Upper lobe of left lung (tissue), 4 donors: ENCODE measurements around the gene SPG11.

Source experiments
- EP300 ChIP-seq, 4 donors: sonication (generic); formaldehyde crosslinking; IDR thresholded peaks; one replicate each; pipeline ENCODE4 v1.5.1; 2017; ENCODE audit warnings: antibody characterized with exemption in 4 of 4, control low read depth in 2 of 4
- POLR2A ChIP-seq, 4 donors: fragments of 450-650 bp; IDR thresholded peaks; one replicate each; pipeline ENCODE4 v1.5.1; 2016 to 2017; ENCODE audit warnings: antibody characterized with exemption in 4 of 4, mild to moderate bottlenecking in 2 of 4
- TF ChIP-seq, protein P1 (sequence below), 6 experiments: fragments of 450-650 bp in 4 of 6; fragments of 200-600 bp in 2 of 6; sonication (generic) in 2 of 6; IDR thresholded peaks; one replicate each; pipeline ENCODE4 v1.5.1; 2016 to 2019; ENCODE audit warnings: antibody characterized with exemption in 6 of 6

DNA sequence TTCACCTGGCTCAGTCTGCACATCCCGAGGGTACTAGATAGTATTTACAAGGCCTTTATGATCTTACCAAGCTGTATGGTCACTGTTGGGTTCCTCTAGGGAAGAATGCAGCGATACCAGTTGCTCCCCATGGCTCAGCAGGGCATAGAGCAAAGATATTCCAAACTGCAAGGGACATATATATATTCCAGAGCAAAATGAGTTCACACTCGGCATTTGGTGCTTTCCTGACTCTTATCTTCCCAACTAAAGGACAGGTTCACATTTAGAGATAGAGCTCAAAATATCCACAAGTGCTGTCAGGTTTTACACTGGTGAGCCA is 3.5 kb upstream of the SPG11 start:
- TF ChIP-seq, protein P1, sequence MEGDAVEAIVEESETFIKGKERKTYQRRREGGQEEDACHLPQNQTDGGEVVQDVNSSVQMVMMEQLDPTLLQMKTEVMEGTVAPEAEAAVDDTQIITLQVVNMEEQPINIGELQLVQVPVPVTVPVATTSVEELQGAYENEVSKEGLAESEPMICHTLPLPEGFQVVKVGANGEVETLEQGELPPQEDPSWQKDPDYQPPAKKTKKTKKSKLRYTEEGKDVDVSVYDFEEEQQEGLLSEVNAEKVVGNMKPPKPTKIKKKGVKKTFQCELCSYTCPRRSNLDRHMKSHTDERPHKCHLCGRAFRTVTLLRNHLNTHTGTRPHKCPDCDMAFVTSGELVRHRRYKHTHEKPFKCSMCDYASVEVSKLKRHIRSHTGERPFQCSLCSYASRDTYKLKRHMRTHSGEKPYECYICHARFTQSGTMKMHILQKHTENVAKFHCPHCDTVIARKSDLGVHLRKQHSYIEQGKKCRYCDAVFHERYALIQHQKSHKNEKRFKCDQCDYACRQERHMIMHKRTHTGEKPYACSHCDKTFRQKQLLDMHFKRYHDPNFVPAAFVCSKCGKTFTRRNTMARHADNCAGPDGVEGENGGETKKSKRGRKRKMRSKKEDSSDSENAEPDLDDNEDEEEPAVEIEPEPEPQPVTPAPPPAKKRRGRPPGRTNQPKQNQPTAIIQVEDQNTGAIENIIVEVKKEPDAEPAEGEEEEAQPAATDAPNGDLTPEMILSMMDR (IDR thresholded peaks at IDR 0.05), result no peak
- TF ChIP-seq EP300 (IDR thresholded peaks at IDR 0.05), result no peak
- TF ChIP-seq POLR2A (IDR thresholded peaks at IDR 0.05), result no peak
